ENCODE data around the gene KCNJ10.
A peak's percentile ranks its signal among the peaks of the same experiment; 100 is the strongest.
"Not testable (repeated sequence)": the region's sequence is repeated elsewhere in the genome, so short reads cannot be mapped to it uniquely, and the experiment has no call there.

KCNJ10 gene

DNA sequence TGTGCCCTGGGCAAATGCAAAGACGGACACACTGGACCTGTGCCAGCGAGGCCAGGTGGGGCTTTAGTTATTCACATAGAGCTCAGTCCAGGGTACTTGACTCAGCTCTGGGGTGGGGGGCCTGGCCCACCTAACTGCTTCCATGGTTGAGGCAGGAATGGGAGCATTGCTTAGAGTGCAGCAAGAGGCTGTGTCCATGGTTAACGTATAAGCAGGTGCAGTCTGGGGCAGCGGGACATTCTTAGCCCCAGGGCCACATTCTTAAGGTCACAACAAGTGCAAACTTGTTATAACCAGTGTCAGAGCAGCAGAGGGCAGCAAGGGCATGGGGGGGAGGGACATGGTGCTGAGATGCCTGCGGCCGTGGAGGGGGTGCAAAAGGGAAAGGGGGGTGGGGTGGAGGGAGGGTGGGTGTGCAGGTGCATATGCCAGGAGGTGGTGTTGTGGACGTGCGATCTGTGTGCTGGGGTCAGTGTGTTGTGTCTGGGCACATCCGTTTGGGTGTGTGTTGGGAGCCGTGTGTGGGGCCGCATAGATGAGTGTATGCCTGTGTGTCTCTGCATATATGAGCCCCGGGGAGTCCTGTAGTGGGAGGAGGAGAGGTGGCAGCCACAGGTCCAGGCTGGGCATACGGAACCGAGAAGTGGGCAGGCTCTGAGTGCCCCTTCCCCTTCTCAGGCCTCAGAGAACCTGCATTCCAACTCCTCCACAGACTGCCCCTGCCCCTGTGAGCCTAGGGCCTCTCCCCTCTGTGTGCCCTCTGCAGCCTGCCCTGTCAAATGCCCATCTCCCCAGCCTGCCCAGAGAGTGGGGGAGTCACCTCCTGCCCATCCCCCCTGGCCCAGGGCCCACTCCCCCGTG lies 8.4 kb downstream of the KCNJ10 start:
- no peak for DNase-seq (ENCODE audit: low read depth in 3 of 3)

GRCh38 chr1:160058087-160058486 lies 11.9 kb downstream of the KCNJ10 start:
- no peak for DNase-seq (ENCODE audit: low read depth in 3 of 3)

DNA sequence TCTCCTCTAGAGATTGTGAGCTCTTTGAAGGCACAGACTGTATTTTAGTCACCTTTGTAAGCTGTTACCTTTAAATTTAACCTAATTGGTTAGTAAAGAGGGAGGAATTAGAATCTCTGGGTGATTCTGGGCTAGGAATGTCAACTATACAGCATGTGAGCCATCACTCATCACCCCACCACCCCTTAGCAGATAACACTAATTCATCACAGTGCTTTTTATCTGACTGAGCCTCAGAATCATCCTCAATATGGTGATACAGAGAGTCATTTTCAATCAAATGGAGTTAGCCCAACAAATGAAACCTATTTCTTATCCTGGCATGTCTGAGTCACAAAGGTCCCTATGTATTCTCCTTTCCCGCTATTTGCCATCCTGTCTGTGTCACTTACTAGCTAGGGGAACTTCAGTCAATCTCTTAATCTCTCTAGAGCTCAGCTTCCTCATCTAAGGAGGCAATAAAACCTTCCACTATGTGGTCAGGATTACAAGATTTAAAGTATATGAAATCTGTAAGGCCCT lies 13.3 kb downstream of the KCNJ10 start:
- DNase-seq (ENCODE audit: low read depth in 3 of 3), result no peak

DNA sequence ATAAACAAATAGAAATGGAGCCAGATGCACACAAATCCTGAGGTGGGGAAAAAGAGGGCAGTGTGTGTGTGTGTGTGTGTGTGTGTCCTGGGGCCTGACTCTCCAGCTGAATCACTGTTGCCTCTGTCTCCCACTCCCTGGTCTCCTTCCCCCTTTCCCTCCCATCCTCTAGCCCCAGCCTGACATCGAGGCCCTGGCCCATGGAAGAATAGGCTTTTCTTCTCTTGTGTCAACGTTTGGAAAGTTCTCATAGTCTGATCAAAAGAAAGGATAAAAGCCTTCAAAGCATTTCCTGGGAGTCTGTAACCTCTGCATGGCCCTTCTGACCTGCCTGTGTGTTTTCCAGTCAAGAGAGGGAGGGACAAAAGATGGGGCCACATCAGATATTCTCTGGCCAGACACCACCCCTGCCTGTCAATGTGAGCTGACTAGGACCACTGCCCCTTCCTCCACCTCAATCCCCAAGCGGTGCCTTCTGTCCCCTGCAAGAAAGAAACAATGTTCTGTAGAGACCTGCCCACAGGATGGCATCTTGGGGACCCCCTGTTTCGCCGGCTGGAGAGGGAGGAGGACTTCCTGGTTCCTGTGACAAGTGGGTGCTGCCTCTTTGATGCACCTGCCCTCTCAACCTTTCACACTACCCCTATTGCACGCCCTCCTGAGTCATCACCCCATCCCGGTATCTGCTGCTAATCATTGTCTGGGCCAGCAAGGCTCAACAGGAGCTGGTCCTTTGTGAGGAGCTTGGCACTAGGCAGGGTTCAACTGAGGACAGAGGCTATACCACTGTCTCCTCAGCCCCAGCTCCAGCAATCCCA lies 16.2 kb downstream of the KCNJ10 start:
- DNase-seq (ENCODE audit: low read depth in 3 of 3), result no peak

DNA sequence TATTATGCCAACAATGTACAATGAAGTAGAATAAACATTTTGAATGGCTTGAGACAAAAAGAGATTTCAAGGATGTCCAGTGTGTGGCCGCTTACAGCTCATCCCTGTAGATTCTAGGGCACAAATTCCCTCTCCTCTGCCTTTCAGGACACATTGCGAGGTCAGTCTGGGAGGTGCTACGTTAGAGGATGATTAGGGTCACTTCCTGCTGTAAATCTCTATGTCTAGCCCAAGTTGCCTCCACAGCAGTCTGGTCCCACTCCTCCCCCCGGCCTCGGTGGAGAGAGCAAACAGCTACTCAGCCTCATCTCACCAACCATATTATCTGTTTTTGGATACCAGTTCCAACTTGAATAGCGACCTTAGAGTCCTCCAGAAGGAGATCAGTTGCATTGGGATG lies 17.0 kb downstream of the KCNJ10 start:
- no peak for DNase-seq (ENCODE audit: low read depth in 3 of 3)

- no peak for DNase-seq (ENCODE audit: low read depth in 3 of 3)
These were observed 19.3 kb downstream of the KCNJ10 start for GRCh38 chr1:160050619-160051018.

- DNase-seq (ENCODE audit: low read depth in 3 of 3), result not testable (repeated sequence)
These were observed 19.8 kb downstream of the KCNJ10 start for GRCh38 chr1:160050182-160050581.

DNA sequence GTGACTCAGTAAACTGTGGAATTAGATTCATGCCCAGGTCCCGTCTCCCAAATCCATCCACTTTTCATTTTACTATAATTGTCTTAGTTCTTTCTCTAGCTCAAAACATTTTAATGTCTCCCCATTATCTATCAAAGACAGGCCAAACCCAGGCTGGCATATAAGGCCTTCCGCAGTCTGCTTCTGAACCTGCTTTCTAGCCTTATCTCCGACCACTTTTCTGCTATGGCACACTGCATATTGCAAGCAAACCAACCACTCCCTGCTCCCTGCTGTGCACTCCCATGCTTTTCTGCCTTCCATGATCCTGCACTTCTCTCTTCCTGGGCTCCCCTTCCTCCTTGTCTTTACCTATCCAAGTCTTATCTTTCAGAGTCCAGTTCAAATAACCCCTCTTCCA lies 20.9 kb downstream of the KCNJ10 start:
- DNase-seq (ENCODE audit: low read depth in 3 of 3), result no peak

- DNase-seq (ENCODE audit: low read depth in 3 of 3), result no peak
These were observed 21.6 kb downstream of the KCNJ10 start for GRCh38 chr1:160048335-160048734.

DNA sequence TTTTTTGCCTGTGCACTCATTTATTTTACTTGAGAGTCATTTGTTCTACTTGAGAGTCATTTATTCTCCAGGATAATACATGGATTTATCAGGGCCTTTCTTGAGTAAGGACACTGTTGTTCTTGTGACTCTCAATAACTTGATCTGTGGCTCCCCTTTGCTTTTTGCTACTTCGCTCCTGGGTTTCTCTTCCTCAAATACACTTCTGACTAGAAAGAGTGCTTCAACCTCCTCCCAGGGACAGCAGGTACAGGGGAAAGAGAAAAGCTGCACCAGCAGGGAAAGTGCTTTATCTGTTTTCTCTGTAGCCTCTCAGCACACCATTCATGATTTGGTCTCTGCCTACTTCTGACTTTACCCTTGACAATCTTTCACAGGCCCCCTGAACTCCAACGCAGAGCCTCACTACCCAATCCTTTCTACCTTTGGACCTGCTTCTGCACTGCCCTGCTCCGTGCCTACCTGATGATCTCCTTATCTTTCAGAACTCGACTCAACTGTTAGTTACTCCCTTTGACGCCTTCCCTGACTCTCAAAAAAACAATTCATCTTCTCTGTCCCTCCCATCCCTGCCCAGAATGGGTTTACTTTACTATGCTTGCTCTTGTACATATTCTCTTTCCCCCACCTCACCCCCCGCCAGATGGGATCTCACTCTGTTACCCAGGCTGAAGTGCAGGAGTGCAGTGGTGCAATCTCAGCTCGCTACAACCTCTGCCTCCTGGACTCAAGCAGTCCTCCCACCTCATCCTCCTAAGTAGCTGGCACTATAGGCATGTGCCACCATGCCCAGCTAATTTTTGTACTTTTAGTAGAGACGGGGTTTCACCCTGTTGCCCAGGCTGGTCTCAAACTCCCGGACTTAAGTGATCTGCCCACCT lies 22.6 kb downstream of the KCNJ10 start:
- DNase-seq (ENCODE audit: low read depth in 3 of 3), result no peak

- peak in 1 of 3 experiments; percentile 17 for DNase-seq (ENCODE audit: low read depth in 3 of 3)
These were observed 23.4 kb downstream of the KCNJ10 start for GRCh38 chr1:160046494-160047110.

DNA sequence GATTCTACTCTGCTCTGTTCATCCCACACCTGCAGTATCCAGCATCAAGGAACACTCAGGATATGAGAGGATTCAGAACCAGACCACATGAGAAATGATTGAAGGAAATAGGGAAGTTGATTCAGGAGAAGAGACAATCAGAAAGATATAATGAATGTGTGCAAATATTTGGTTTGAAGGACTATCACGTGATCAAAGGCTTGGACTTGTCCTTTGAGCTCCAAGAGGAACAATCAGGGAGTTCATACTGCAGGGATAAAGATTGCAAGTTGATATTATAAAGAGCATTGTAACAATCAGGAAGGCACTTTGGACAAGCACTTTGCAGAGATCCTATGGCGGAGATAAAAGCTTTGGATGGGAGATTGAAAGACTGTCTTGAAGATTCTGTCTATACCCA lies 24.3 kb downstream of the KCNJ10 start:
- DNase-seq (ENCODE audit: low read depth in 3 of 3), result no peak

DNA sequence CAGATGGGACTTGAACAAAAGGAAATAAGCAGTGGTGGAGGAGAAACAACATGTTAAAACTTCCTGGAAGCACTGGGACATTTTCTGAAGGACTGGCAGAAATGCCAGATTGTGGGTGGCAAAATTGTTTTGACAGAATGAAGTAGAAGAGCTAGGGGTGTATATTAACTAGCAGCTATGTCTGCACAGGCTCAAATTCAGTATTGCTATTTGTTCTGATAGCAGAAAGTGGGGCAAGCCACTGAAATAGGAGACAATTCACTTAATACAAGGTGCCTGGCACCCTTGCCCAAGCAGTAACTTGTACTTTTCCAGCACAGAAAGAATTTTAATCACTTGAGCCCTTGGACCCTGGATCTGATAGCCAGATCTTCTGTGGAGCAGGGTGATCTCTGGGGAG lies 26.4 kb downstream of the KCNJ10 start:
- no peak for DNase-seq (ENCODE audit: low read depth in 3 of 3)

- no peak for DNase-seq (ENCODE audit: low read depth in 3 of 3)
These were observed 29.5 kb downstream of the KCNJ10 start for GRCh38 chr1:160040476-160040875.

DNA sequence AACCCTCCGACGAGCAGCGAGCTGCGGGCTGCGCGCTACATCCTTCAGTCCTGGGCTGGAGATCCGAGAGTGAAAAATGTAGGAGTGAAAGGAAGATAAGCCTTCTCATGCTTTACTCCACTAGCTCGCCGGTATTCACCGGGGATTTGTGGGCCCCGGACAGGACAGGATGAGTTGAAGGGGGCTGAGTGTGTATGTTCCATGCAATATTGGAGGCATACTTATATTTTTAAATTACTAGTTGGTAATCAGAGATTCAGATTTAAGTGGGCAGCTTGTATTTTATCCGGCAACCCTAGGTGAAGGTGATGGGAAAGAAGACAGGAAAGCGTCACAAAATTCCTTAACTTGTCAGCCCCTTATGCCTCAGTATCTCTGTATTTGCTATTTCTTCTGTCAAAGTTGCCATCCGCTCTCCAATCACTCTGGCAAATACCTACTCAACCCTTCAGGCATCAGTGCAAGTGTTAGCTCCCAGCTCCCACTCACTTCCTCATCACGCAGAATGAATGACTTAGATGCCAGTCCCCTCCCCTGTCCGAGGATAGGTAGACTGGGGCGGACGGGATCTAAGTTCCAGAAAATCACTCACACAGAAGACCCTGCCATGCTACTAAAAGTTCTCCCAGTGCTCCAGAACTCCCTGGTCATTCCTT lies 37.7 kb downstream of the KCNJ10 start:
- peak in 1 of 3 experiments; percentile 7 for DNase-seq (ENCODE audit: low read depth in 3 of 3)

- DNase-seq (ENCODE audit: low read depth in 3 of 3), result peak; percentile 88 to 96 (median 89)
These were observed 38.4 kb downstream of the KCNJ10 start, which contains the start of gene PIGM for GRCh38 chr1:160031365-160032164. TSS of gene PIGM (minus strand) at chr1:160031990. CDS start at chr1:160031739, 251 bp downstream.

DNA sequence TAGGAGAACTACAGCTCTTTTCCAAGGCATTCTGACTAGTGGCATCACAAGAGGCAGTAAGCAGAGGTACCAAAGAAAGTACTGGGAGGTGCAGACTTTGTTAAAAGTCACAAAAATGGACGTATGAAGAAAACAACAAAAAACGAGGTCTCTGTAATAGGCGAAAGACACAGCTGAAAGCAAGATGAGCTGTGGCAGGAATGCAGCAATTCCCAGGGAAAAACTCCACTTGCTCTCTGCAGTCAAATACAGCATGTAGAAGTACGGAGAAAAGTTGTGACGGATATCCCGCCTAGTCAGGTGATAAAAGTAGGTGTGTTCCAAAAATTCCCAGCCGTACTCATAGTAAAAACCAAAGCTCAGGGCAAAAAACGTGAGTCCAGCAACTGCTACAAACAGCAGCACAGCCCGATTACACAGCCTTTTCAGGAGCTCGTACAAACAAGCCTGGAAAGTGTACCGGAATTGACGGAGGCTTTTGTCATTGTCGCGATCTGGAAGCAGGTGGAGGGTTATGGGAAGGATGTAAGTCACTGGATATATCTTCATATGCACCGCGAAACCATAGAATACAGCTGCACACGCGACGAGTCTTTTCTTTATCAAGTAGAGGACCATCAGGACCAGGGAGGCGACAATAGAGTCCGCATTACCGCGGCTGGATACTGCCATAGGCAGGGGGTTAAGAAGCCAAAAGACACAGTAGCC lies 39.1 kb downstream of the KCNJ10 start:
- peak in 1 of 3 experiments; percentile 3 for DNase-seq (ENCODE audit: low read depth in 3 of 3)

DNA sequence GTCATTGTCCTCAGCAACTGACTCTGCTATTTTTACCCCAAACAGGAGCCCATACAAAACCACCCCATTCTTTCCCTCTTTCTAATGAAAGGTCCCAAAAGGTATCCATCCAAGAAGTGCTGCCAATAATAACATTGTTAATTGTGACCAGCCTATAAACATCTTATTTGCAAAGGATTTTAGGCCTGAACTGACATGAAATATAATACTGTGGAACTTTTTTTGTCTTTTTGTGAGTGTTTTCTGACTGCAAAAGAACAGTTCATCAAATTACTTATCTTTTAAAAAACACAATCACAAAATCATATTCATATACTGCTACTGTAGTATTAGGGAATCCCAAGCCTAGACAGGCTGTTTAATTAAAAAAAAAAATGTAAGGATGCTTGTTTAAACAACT lies 41.5 kb downstream of the KCNJ10 start:
- no peak for DNase-seq (ENCODE audit: low read depth in 3 of 3)

DNA sequence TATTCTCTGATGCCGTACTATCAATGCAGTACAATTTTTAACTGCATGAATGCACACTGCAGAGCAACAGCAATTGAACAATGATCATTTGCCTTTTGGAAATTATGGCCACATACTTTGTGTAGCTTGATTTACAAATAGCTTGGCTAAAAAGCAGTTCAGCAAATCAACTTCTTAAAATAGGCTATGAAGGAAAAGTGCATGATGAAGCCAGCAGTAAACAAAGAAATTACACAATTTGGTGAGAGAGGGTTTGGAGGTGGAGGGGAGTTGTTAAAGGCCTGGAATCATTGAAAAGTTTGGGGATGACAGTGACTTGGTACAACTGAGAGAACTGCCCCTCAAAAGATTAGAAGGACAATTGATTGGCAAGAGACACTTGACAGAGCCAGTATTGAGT lies 44.6 kb downstream of the KCNJ10 start:
- DNase-seq (ENCODE audit: low read depth in 3 of 3), result no peak
